DOHH2 (cell line): ENCODE results near the gene DDAH2.

Experiments
- CTCF ChIP-seq: fragments of 200-600 bp; sonication (generic); IDR thresholded peaks from one replicate; pipeline ENCODE4 v1.5.1; 2014; ENCODE audit warnings: antibody characterized with exemption, mild to moderate bottlenecking, low read depth, low read length; ENCODE audit not compliant: poor library complexity, severe bottlenecking
- EZH2phosphoT487 ChIP-seq: fragments of 200-600 bp; sonication (generic); IDR thresholded peaks from 2 replicates; pipeline ENCODE4 v1.6.1; 2017; ENCODE audit warnings: borderline replicate concordance, mild to moderate bottlenecking, antibody characterized with exemption, low read length, moderate library complexity, mixed read lengths

DNA sequence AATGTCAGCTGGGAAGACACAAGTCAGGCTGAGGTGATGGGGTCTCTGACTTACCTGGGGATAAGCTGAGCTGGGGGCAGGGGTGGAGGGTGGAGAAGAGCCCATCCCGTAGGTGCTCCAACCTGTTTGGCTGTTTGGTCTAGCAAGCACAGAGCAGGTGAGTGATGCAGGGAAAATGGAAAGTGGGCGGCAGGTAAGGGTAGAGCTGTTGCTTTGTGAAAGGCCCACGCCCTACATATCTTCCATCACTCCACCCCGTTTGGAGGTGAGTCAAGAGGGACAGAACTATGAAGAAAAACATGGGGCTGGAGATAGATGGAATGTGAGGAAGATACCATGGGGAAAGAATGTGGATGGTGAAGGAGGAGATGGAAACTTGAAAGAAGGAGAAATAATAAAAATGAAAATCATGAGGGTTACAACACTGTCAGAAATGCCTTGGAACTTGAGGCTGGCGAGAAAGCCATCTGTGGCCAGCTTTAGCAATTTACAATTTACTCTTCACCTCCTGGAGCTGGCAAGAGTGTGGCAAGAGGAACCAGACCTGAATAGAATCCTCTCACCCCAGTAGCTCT lies 8.8 kb downstream of the DDAH2 start:
- TF ChIP-seq CTCF, result no peak
- TF ChIP-seq EZH2phosphoT487, result no peak
